Measurements from ENCODE around the gene RGS2.

DNA sequence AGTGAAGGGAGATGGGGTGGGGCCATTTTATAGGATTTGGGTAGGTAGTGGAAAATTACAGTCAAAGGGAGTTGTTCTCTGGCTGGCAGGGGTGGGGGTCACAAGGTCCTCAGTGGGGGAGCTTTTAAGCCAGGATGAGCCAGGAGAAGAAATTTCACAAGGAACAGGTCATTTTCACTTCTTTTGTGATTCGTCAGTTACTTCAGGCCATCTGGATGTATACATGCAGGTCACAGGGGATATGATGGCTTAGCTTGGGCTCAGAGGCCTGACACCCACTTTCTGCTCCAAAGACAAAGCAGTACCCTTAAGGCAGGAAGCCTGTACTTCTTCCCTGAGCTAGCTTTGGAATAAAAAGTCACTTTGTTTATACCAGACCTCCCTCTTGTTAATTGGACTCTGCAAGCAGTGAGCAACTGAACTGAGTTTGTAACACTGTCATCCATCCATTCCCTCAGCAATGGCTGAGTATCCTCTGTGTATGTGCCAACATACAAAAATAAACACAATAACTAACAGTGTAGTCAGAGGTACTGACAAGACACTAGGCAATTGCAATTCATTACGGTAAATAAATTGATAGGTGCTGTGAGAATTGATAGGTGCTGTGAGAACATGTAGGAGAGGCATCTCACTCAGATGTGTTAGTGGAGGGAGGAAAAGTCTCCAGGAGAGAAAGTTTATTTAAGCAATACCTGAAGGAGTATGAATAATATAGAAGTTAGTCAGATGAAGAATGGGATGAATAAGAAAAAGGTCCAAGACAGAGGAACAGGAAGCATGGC is 14.7 kb upstream of the RGS2 start:
- TF ChIP-seq, protein P1, sequence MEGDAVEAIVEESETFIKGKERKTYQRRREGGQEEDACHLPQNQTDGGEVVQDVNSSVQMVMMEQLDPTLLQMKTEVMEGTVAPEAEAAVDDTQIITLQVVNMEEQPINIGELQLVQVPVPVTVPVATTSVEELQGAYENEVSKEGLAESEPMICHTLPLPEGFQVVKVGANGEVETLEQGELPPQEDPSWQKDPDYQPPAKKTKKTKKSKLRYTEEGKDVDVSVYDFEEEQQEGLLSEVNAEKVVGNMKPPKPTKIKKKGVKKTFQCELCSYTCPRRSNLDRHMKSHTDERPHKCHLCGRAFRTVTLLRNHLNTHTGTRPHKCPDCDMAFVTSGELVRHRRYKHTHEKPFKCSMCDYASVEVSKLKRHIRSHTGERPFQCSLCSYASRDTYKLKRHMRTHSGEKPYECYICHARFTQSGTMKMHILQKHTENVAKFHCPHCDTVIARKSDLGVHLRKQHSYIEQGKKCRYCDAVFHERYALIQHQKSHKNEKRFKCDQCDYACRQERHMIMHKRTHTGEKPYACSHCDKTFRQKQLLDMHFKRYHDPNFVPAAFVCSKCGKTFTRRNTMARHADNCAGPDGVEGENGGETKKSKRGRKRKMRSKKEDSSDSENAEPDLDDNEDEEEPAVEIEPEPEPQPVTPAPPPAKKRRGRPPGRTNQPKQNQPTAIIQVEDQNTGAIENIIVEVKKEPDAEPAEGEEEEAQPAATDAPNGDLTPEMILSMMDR (IDR thresholded peaks at IDR 0.05; ENCODE audit: poor library complexity, severe bottlenecking), result no peak
- no peak for TF ChIP-seq TAF1 (IDR thresholded peaks at IDR 0.05; ENCODE audit: low read depth)
- TF ChIP-seq EP300 (conservative IDR thresholded peaks at IDR 0.05; ENCODE audit: poor library complexity, severe bottlenecking), result no peak
- no peak for TF ChIP-seq POLR2AphosphoS5 (IDR thresholded peaks at IDR 0.05)

Measured in neural cell (in vitro differentiated cells).